Superior temporal gyrus (tissue), 1 donor: Measurements from ENCODE around the gene CTU2.

Source experiments
- DNase-seq: peaks from one replicate; pipeline ENCODE4 v3.0.0-alpha.2; 2016; ENCODE audit errors: extremely low spot score

Gene CTU2

GRCh38 chr16:88697116-88697830 is 9.0 kb upstream of the CTU2 start:
- DNase-seq: no peak

GRCh38 chr16:88697831-88698615 is 8.3 kb upstream of the CTU2 start:
- no peak for DNase-seq

- DNase-seq: no peak
These were observed 7.7 kb upstream of the CTU2 start for GRCh38 chr16:88698646-88699045.

GRCh38 chr16:88699180-88699579 is 7.1 kb upstream of the CTU2 start:
- no peak for DNase-seq

GRCh38 chr16:88700322-88700635 is 6.0 kb upstream of the CTU2 start:
- no peak for DNase-seq

- no peak for DNase-seq
These were observed 5.4 kb upstream of the CTU2 start for GRCh38 chr16:88700636-88701482.

GRCh38 chr16:88701581-88702370 is 4.5 kb upstream of the CTU2 start:
- DNase-seq: no peak

GRCh38 chr16:88702371-88703210 is 3.7 kb upstream of the CTU2 start:
- DNase-seq: no peak

- DNase-seq: no peak
These were observed 2.6 kb upstream of the CTU2 start for GRCh38 chr16:88703486-88704309.

GRCh38 chr16:88705076-88705684 is 1.1 kb upstream of the CTU2 start:
- DNase-seq: no peak

- no peak for DNase-seq
These were observed 488 bp upstream of the CTU2 start for GRCh38 chr16:88705801-88706228.

- DNase-seq: no peak
These were observed 893 bp downstream of the CTU2 start for GRCh38 chr16:88706965-88707826.

GRCh38 chr16:88710556-88710955 is 4.3 kb downstream of the CTU2 start:
- DNase-seq: no peak

- DNase-seq: no peak
These were observed 5.5 kb downstream of the CTU2 start for GRCh38 chr16:88711750-88712340.

- DNase-seq: no peak
These were observed 6.2 kb downstream of the CTU2 start for GRCh38 chr16:88712362-88712979.

GRCh38 chr16:88713054-88713453 is 6.8 kb downstream of the CTU2 start:
- DNase-seq: no peak

GRCh38 chr16:88713568-88714419 is 7.5 kb downstream of the CTU2 start:
- no peak for DNase-seq
